K562 (cell line): Measurements from ENCODE around the gene PHYKPL. TPM values are rescaled to one million over a fixed set of nuclear protein-coding genes. Genes with fewer than 3 reads are reported as not detected.

ENCODE experiments used
- polyA plus RNA-seq, 8 experiments: library from polyadenylated mRNA; depleted of rRNA in 4 of 8; stranded (reverse) in 5 of 8; unstranded in 3 of 8; fragments of >200 nt; fragmentation: Nextera tagmentation in 2 of 8; fragmentation: Illumina TruSeq in 1 of 8; extraction: Ambion mirVana in 2 of 8; extraction: Trizol in 1 of 8; gene quantifications; 2 replicates each; pipeline versions ENCODE4 v1.2.1 to v1.2.3, GENCODE V29; 2011 to 2014; ENCODE audit warnings: inconsistent platforms in 1 of 8, missing spikeins in 1 of 8
- total RNA-seq, 7 experiments: library from RNA; depleted of rRNA in 6 of 7; stranded (reverse); fragments of >200 nt in 6 of 7; fragmentation: Illumina TruSeq in 2 of 7; extraction: Trizol in 2 of 7; gene quantifications; 2 replicates each; pipeline versions ENCODE4 v1.2.1 to v1.2.3, GENCODE V29; 2011 to 2021; ENCODE audit warnings: low replicate concordance in 1 of 7
- TF ChIP-seq, protein P1 (sequence below): fragments of 250-450 bp; sonication (Bioruptor Pico); IDR thresholded peaks from 2 replicates; pipeline ENCODE4 v1.4.0; 2020; ENCODE audit warnings: mild to moderate bottlenecking, moderate library complexity
- TF ChIP-seq, protein P2 (sequence below): sonication (generic); formaldehyde crosslinking; IDR thresholded peaks from 2 replicates; pipeline ENCODE4 v1.8.0; 2022; ENCODE audit warnings: mild to moderate bottlenecking, missing genetic modification reagents

The PHYKPL gene
- total and polyA plus RNA-seq, 9 of the 15 experiments (the other 6 are each of a cell fraction or from before 2014, with no cell fraction given) = 4.7 to 34.7 (median 18.6) TPM

DNA sequence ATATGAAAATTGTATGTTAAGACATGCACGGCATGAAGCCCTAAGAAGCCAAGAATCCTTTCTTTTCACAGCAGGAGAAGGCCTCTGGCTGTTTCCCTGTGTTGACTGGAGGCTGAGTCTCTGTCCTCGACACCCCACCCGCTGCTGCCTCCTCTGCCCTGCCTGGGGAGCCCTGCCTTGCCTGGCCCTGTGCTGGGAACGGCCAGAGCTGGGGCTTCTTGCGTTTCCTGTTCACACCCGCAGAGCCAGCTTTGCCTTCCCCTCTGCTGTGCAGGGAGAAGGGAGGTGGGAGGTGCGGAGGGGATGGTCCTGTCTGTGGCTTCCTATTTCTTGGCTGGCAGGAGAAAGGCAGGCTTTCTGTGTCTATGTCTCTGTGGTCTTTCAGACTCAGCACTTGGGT, 38.6 kb downstream of the PHYKPL start (continued):
- TF ChIP-seq, protein P1, sequence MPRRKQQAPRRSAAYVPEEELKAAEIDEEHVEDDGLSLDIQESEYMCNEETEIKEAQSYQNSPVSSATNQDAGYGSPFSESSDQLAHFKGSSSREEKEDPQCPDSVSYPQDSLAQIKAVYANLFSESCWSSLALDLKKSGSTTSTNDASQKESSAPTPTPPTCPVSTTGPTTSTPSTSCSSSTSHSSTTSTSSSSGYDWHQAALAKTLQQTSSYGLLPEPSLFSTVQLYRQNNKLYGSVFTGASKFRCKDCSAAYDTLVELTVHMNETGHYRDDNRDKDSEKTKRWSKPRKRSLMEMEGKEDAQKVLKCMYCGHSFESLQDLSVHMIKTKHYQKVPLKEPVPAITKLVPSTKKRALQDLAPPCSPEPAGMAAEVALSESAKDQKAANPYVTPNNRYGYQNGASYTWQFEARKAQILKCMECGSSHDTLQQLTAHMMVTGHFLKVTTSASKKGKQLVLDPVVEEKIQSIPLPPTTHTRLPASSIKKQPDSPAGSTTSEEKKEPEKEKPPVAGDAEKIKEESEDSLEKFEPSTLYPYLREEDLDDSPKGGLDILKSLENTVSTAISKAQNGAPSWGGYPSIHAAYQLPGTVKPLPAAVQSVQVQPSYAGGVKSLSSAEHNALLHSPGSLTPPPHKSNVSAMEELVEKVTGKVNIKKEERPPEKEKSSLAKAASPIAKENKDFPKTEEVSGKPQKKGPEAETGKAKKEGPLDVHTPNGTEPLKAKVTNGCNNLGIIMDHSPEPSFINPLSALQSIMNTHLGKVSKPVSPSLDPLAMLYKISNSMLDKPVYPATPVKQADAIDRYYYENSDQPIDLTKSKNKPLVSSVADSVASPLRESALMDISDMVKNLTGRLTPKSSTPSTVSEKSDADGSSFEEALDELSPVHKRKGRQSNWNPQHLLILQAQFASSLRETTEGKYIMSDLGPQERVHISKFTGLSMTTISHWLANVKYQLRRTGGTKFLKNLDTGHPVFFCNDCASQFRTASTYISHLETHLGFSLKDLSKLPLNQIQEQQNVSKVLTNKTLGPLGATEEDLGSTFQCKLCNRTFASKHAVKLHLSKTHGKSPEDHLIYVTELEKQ (CRISPR knock-in tag) = no peak
- TF ChIP-seq, protein P2, sequence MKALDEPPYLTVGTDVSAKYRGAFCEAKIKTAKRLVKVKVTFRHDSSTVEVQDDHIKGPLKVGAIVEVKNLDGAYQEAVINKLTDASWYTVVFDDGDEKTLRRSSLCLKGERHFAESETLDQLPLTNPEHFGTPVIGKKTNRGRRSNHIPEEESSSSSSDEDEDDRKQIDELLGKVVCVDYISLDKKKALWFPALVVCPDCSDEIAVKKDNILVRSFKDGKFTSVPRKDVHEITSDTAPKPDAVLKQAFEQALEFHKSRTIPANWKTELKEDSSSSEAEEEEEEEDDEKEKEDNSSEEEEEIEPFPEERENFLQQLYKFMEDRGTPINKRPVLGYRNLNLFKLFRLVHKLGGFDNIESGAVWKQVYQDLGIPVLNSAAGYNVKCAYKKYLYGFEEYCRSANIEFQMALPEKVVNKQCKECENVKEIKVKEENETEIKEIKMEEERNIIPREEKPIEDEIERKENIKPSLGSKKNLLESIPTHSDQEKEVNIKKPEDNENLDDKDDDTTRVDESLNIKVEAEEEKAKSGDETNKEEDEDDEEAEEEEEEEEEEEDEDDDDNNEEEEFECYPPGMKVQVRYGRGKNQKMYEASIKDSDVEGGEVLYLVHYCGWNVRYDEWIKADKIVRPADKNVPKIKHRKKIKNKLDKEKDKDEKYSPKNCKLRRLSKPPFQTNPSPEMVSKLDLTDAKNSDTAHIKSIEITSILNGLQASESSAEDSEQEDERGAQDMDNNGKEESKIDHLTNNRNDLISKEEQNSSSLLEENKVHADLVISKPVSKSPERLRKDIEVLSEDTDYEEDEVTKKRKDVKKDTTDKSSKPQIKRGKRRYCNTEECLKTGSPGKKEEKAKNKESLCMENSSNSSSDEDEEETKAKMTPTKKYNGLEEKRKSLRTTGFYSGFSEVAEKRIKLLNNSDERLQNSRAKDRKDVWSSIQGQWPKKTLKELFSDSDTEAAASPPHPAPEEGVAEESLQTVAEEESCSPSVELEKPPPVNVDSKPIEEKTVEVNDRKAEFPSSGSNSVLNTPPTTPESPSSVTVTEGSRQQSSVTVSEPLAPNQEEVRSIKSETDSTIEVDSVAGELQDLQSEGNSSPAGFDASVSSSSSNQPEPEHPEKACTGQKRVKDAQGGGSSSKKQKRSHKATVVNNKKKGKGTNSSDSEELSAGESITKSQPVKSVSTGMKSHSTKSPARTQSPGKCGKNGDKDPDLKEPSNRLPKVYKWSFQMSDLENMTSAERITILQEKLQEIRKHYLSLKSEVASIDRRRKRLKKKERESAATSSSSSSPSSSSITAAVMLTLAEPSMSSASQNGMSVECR (CRISPR knock-in tag) = no peak
